GM04503 (cell line): Measurements from ENCODE around the gene DPH6.
A peak's percentile ranks its signal among the peaks of the same experiment; 100 is the strongest.

Experiments used
- DNase-seq: peaks from one replicate; pipeline ENCODE4 v3.0.0-alpha.2; 2012; ENCODE audit warnings: low read depth

Gene DPH6

GRCh38 chr15:35540885-35541284, 5.1 kb downstream of the DPH6 start:
- DNase-seq = no peak

GRCh38 chr15:35540021-35540420, 5.9 kb downstream of the DPH6 start:
- no peak for DNase-seq

GRCh38 chr15:35535365-35535916, 10.5 kb downstream of the DPH6 start:
- no peak for DNase-seq

GRCh38 chr15:35533130-35534110, 12.5 kb downstream of the DPH6 start:
- peak; percentile 65 for DNase-seq

- no peak for DNase-seq
Measured at GRCh38 chr15:35530698-35531097, 15.3 kb downstream of the DPH6 start.

- no peak for DNase-seq
Measured at GRCh38 chr15:35529784-35530183, 16.2 kb downstream of the DPH6 start.

GRCh38 chr15:35522061-35522460, 23.9 kb downstream of the DPH6 start:
- DNase-seq = no peak

- no peak for DNase-seq
Measured at GRCh38 chr15:35519541-35520149, 26.3 kb downstream of the DPH6 start.

GRCh38 chr15:35519052-35519451, 26.9 kb downstream of the DPH6 start:
- no peak for DNase-seq

GRCh38 chr15:35514759-35515158, 31.2 kb downstream of the DPH6 start:
- DNase-seq = peak; percentile 32

GRCh38 chr15:35507932-35508638, 37.9 kb downstream of the DPH6 start:
- DNase-seq = no peak

- no peak for DNase-seq
Measured at GRCh38 chr15:35506272-35506870, 39.6 kb downstream of the DPH6 start.

GRCh38 chr15:35505809-35506208, 40.2 kb downstream of the DPH6 start:
- DNase-seq = no peak

- no peak for DNase-seq
Measured at GRCh38 chr15:35505141-35505540, 40.8 kb downstream of the DPH6 start.

GRCh38 chr15:35499723-35500122, 46.2 kb downstream of the DPH6 start:
- no peak for DNase-seq

GRCh38 chr15:35496585-35496984, 49.4 kb downstream of the DPH6 start:
- no peak for DNase-seq

- DNase-seq = no peak
Measured at GRCh38 chr15:35495080-35495479, 50.9 kb downstream of the DPH6 start.

GRCh38 chr15:35491999-35492398, 54.0 kb downstream of the DPH6 start:
- DNase-seq = no peak

GRCh38 chr15:35491173-35491572, 54.8 kb downstream of the DPH6 start:
- no peak for DNase-seq

- DNase-seq = no peak
Measured at GRCh38 chr15:35490511-35490910, 55.5 kb downstream of the DPH6 start.

GRCh38 chr15:35487417-35487816, 58.5 kb downstream of the DPH6 start:
- DNase-seq = no peak

- DNase-seq = no peak
Measured at GRCh38 chr15:35486296-35486695, 59.7 kb downstream of the DPH6 start.
